AG04449 (cell line): ENCODE data around the gene OSCAR.

Experiments used
- CTCF ChIA-PET: fragments of 350-600 bp; formaldehyde crosslinking; extraction: SDS; loops from one replicate; lab custom pipeline; 2021; ENCODE audit warnings: antibody characterized with exemption; lab: Yijun Ruan, JAX
- POLR2A ChIA-PET: fragments of 400-600, 350-600 bp; formaldehyde crosslinking; extraction: SDS; loops from one replicate; lab custom pipeline; 2020; ENCODE audit warnings: antibody characterized with exemption, inconsistent platforms; lab: Yijun Ruan, JAX
- DNase-seq: peaks from one replicate; pipeline ENCODE4 v3.0.0-alpha.2; 2010; ENCODE audit warnings: low read depth, low spot score
- H3K4me3 ChIP-seq: 2 replicates; pipeline ENCODE4 v1.5.1; 2011; ENCODE audit warnings: low read depth, mild to moderate bottlenecking, control low read depth, low read length
- TF ChIP-seq, protein P1 (sequence below): IDR thresholded peaks from one replicate; pipeline ENCODE4 v1.5.1; 2011; ENCODE audit warnings: mild to moderate bottlenecking, moderate library complexity, low read length, control low read depth, inconsistent platforms; ENCODE audit not compliant: insufficient read depth; ENCODE audit errors: missing control alignments

Gene OSCAR

DNA sequence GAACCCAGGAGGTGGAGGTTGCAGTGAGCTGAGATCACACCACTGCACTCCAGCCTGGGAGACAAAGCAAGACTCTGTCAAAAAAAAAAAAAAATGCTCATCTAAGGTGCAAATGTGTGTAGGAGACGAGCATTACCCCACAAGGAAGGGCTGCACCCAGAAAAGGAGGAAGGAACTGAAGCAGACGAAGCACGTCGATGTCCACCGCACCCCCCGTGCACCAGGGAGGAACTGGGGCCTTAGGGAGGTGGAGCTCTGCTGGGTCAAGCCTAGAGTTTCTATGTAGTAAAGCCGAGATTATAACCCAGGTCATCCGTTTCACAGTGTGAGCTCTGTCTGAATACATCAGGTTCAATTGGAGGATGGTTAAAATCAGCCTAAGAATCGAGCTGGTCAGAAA is 38.0 kb downstream of the OSCAR start:
- ChIA-PET POLR2A (no interaction called here), CTCF (no interaction called here)
- DNase-seq = no peak
- no peak overlapping the region for H3K4me3 ChIP-seq
- TF ChIP-seq, protein P1, sequence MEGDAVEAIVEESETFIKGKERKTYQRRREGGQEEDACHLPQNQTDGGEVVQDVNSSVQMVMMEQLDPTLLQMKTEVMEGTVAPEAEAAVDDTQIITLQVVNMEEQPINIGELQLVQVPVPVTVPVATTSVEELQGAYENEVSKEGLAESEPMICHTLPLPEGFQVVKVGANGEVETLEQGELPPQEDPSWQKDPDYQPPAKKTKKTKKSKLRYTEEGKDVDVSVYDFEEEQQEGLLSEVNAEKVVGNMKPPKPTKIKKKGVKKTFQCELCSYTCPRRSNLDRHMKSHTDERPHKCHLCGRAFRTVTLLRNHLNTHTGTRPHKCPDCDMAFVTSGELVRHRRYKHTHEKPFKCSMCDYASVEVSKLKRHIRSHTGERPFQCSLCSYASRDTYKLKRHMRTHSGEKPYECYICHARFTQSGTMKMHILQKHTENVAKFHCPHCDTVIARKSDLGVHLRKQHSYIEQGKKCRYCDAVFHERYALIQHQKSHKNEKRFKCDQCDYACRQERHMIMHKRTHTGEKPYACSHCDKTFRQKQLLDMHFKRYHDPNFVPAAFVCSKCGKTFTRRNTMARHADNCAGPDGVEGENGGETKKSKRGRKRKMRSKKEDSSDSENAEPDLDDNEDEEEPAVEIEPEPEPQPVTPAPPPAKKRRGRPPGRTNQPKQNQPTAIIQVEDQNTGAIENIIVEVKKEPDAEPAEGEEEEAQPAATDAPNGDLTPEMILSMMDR = no peak

DNA sequence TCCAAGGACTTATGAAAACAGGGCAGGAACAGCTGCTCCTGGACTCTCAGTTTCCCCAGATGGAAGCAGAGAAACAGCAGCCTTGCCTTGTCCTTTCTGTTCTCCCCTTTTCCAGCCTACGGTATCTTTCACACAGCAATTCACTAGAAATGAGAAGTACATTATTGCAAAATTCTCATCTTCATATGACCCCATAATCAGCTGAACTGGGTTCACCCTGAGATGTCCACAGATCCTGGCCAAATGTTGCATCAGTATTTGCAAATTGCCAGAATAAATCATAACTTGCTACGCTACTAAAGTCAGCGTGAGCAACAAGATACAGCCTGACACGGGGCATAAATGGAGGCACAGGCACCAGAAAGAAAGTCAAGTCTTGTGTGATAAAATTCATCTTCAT is 53.0 kb downstream of the OSCAR start:
- CTCF ChIA-PET = interaction anchor here (1.0 kb wide), 1 partner anchor 24 kb away, joined by 4 read pairs; no protein-coding TSS in a partner anchor
- no peak overlapping the region for H3K4me3 ChIP-seq
- TF ChIP-seq, protein P1 = no peak
- POLR2A ChIA-PET = no interaction called here
- no peak for DNase-seq

DNA sequence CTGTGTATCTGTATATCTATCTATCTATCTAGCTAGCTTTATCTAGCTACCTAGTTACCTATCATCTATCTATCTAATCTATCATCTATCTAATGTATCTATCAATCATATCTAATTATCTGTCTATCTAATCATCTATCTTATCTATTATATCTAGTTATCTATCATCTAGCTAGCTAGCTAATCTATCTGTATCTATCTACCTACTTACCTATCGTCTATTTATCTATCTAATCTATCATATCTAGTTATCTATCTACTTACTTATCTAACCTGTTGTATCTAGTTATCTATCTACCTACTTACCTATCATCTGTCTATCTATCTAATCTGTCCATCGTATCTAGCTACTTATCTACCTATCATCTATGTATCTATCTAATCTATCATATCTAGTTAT is 54.8 kb downstream of the OSCAR start:
- CTCF ChIA-PET = no interaction called here
- no peak overlapping the region for H3K4me3 ChIP-seq
- POLR2A ChIA-PET = no interaction called here
- no peak for DNase-seq
- TF ChIP-seq, protein P1 = no peak
